ENCODE results near the gene ZCCHC17.

- TF ChIP-seq CTCF (IDR thresholded peaks at IDR 0.05; ENCODE audit: poor library complexity) (no peak), EZH2 (IDR thresholded peaks at IDR 0.05; ENCODE audit: borderline replicate concordance) (no peak)
These were observed 76.4 kb downstream of the ZCCHC17 start, which contains the start of gene FABP3 for GRCh38 chr1:31373056-31373896.
